ENCODE results near the gene TMEM171.

GRCh38 chr5:73140801-73141200 lies 20.4 kb downstream of the TMEM171 start:
- TF ChIP-seq ATF3 (CRISPR knock-in tag; conservative IDR thresholded peaks at IDR 0.05) = no peak
- TF ChIP-seq TEAD4 (CRISPR knock-in tag; IDR thresholded peaks at IDR 0.05) = no peak

Data from WTC11 (cell line).